HepG2 (cell line): ENCODE results near the gene DHH. TPM values are rescaled to one million over a fixed set of nuclear protein-coding genes. Genes with fewer than 3 reads are reported as not detected.

Experiments used
- LCORL ChIP-seq, 2 experiments: fragments of 450-650 bp in 1 of 2; sonication (generic) in 1 of 2; formaldehyde crosslinking in 1 of 2; IDR thresholded peaks; 2 replicates each; pipeline versions ENCODE4 v1.5.0 to v1.6.1; 2017 to 2020; ENCODE audit warnings: antibody characterized with exemption in 1 of 2, missing genetic modification reagents in 1 of 2
- NFYB ChIP-seq: sonication (generic); formaldehyde crosslinking; IDR thresholded peaks from 2 replicates; pipeline ENCODE4 v1.4.0; 2020; ENCODE audit warnings: missing genetic modification reagents
- PATZ1 ChIP-seq: sonication (generic); formaldehyde crosslinking; IDR thresholded peaks from 2 replicates; pipeline ENCODE4 v1.4.0; 2020; ENCODE audit warnings: missing genetic modification reagents
- ZHX2 ChIP-seq, 2 experiments: sonication (generic) in 1 of 2; formaldehyde crosslinking in 1 of 2; IDR thresholded peaks; 2 replicates each; pipeline versions ENCODE4 v1.6.1 to v1.9.0; 2014 to 2022; ENCODE audit warnings: antibody characterized with exemption in 1 of 2, borderline replicate concordance in 1 of 2, inconsistent platforms in 1 of 2, low read depth in 1 of 2, missing genetic modification reagents in 1 of 2
- ZNF615 ChIP-seq: sonication (generic); formaldehyde crosslinking; IDR thresholded peaks from 2 replicates; pipeline ENCODE4 v1.5.0; 2020; ENCODE audit warnings: mild to moderate bottlenecking, missing genetic modification reagents, borderline replicate concordance
- ZSCAN22 ChIP-seq: sonication (generic); formaldehyde crosslinking; IDR thresholded peaks from 2 replicates; pipeline ENCODE4 v1.4.0; 2020; ENCODE audit warnings: mild to moderate bottlenecking, missing genetic modification reagents
- polyA plus RNA-seq, 8 experiments: library from polyadenylated mRNA; depleted of rRNA in 3 of 8; stranded (reverse) in 7 of 8; unstranded in 1 of 8; fragments of >200 nt; fragmentation: Illumina TruSeq in 4 of 8; extraction: Trizol in 4 of 8; gene quantifications; 2 replicates each; pipeline versions ENCODE4 v1.2.1 to v1.2.3, GENCODE V29; 2011 to 2016; ENCODE audit warnings: low read depth in 4 of 8, missing spikeins in 1 of 8, mixed read lengths in 1 of 8; ENCODE audit not compliant: insufficient read depth in 1 of 8
- total RNA-seq, 5 experiments: library from RNA; depleted of rRNA; stranded (reverse); fragments of >200 nt; fragmentation: Illumina TruSeq; extraction: Trizol; gene quantifications; 2 replicates each; pipeline ENCODE4 v1.2.3, GENCODE V29; 2016; ENCODE audit warnings: low read depth in 1 of 5

DHH gene
- total and polyA plus RNA-seq, 2 of the 13 experiments (the other 11 are each of a cell fraction or from before 2014, with no cell fraction given), result not detected

GRCh38 chr12:49069507-49070346, 24.9 kb downstream of the DHH start, which contains the start of gene RHEBL1 (continued):
- no peak; the same call in 1 of the 2 replicates for TF ChIP-seq PATZ1 (CRISPR knock-in tag)
- TF ChIP-seq ZSCAN22, result no peak
- no peak for TF ChIP-seq ZHX2 (IDR thresholded peaks at IDR 0.05; ENCODE audit: low read depth)
- TF ChIP-seq ZHX2 (CRISPR knock-in tag; IDR thresholded peaks at IDR 0.05; ENCODE audit: borderline replicate concordance), result no peak
- peak; percentile 79 for TF ChIP-seq NFYB
- no peak for TF ChIP-seq ZNF615 (CRISPR knock-in tag)
- no peak for TF ChIP-seq LCORL (IDR thresholded peaks at IDR 0.05)
- TF ChIP-seq LCORL (CRISPR knock-in tag; IDR thresholded peaks at IDR 0.05), result no peak; the same call in 1 of the 2 replicates
